K562 (cell line): ENCODE measurements around the gene HOXC5. TPM values are rescaled to one million over a fixed set of nuclear protein-coding genes. Genes with fewer than 3 reads are reported as not detected.

Experiments
- ATAC-seq: fragments of 200-7000 bp; cut with Tn5 transposase; 3 replicates; pipeline ENCODE4 v1.9.1; 2020; ENCODE audit warnings: moderate library complexity
- BruUV-seq: library from RNA; stranded (reverse); fragments of 400-500 nt; replicated peaks from 2 replicates; lab custom pipeline; 2021; lab: Mats Ljungman, UMichigan
- CTCF ChIA-PET: fragments of 300-600 bp; formaldehyde crosslinking; extraction: SDS; loops from one replicate; lab custom pipeline; 2021; ENCODE audit warnings: low intra/inter-chr PET ratio; lab: Yijun Ruan, JAX
- POLR2A ChIA-PET: fragments of 300-600, 350-650 bp; sonication (Branson Sonifier 250); formaldehyde crosslinking; extraction: SDS; loops from one replicate; lab custom pipeline; 2021; ENCODE audit warnings: antibody characterized with exemption, inconsistent platforms; lab: Yijun Ruan, JAX
- DNase-seq, 4 experiments: peaks; one replicate each; pipeline versions ENCODE4 v3.0.0 to v3.0.0-alpha.2; 2011 to 2018; ENCODE audit warnings: low spot score in 3 of 4, mixed read lengths in 3 of 4; ENCODE audit errors: extremely low read depth in 1 of 4
- FAIRE-seq: peaks from 2 replicates; lab custom pipeline; 2011; peaks lifted over from hg19 to GRCh38; lab: Jason Lieb, UNC
- H2AFZ ChIP-seq: 2 replicates; pipeline ENCODE4 v1.6.0; 2011; ENCODE audit warnings: low read depth, low read length, control low read depth, inconsistent platforms
- H3K27ac ChIP-seq: fragments of 200-600 bp; 3 replicates; pipeline ENCODE4 v1.8.0; 2011; ENCODE audit warnings: low read depth, mild to moderate bottlenecking, control low read depth, inconsistent platforms, low read length, moderate library complexity, mixed read lengths; ENCODE audit errors: extremely low read depth
- H3K27me3 ChIP-seq, 2 experiments: fragments of 300-600 bp in 1 of 2; 2 replicates in 1 of 2; 3 replicates in 1 of 2; pipeline versions ENCODE4 v1.6.0 to v1.8.0; 2011; ENCODE audit warnings: inconsistent platforms in 2 of 2, low read length in 2 of 2, mild to moderate bottlenecking in 1 of 2, mixed read lengths in 1 of 2, moderate library complexity in 1 of 2; ENCODE audit not compliant: control insufficient read depth in 2 of 2, insufficient read depth in 2 of 2
- H3K36me3 ChIP-seq: fragments of 300-600 bp; 3 replicates; pipeline ENCODE4 v1.8.0; 2011; ENCODE audit warnings: mild to moderate bottlenecking, low read length, inconsistent platforms; ENCODE audit not compliant: control insufficient read depth, insufficient read depth
- H3K4me1 ChIP-seq, 2 experiments: fragments of 200-600 bp in 1 of 2; replicated peaks in 1 of 2; 2 replicates in 1 of 2; 3 replicates in 1 of 2; pipeline versions ENCODE4 v1.5.1 to v1.8.0; 2011; ENCODE audit warnings: inconsistent platforms in 2 of 2, low read length in 2 of 2, mild to moderate bottlenecking in 1 of 2, mixed read lengths in 1 of 2, moderate library complexity in 1 of 2; ENCODE audit not compliant: control insufficient read depth in 2 of 2, insufficient read depth in 2 of 2
- H3K4me2 ChIP-seq: 2 replicates; pipeline ENCODE4 v1.6.1; 2011; ENCODE audit warnings: low read length, control low read depth, inconsistent platforms, mixed read lengths; ENCODE audit not compliant: insufficient read depth
- H3K4me3 ChIP-seq: fragments of 200-600 bp; sonication (generic), shearing (Covaris generic); 2 replicates; pipeline ENCODE4 v1.5.1; 2016; ENCODE audit warnings: control low read depth, inconsistent platforms
- H3K79me2 ChIP-seq: fragments of 200-600 bp; 3 replicates; pipeline ENCODE4 v1.8.0; 2011; ENCODE audit warnings: low read length, inconsistent platforms; ENCODE audit not compliant: control insufficient read depth, insufficient read depth
- H3K9ac ChIP-seq, 2 experiments: 2 replicates each; pipeline versions ENCODE4 v1.6.0 to v1.6.1; 2011; ENCODE audit warnings: low read depth in 2 of 2, low read length in 2 of 2, control low read depth in 1 of 2, inconsistent platforms in 1 of 2, mild to moderate bottlenecking in 1 of 2, mixed read lengths in 1 of 2; ENCODE audit not compliant: insufficient read depth in 1 of 2
- H3K9me1 ChIP-seq: one replicate; pipeline ENCODE4 v1.6.0; 2011; ENCODE audit warnings: inconsistent platforms, mild to moderate bottlenecking, low read length, moderate library complexity; ENCODE audit not compliant: control insufficient read depth, insufficient read depth
- H3K9me3 ChIP-seq: replicated peaks from 2 replicates; pipeline ENCODE4 v1.5.1; 2011; ENCODE audit warnings: low read depth, low read length, inconsistent platforms; ENCODE audit not compliant: control insufficient read depth, insufficient read depth
- H4K20me1 ChIP-seq: replicated peaks from 2 replicates; pipeline ENCODE4 v1.6.1; 2011; ENCODE audit warnings: low read length, inconsistent platforms, mixed read lengths; ENCODE audit not compliant: control insufficient read depth, insufficient read depth
- ATF1 ChIP-seq, 2 experiments: fragments of 450-650 bp in 1 of 2; IDR thresholded peaks; 2 replicates each; pipeline ENCODE4 v1.6.1; 2016; ENCODE audit warnings: missing compliant biosample characterization in 1 of 2, missing genetic modification characterization in 1 of 2
- GATAD2B ChIP-seq: fragments of 450-650 bp; IDR thresholded peaks from 2 replicates; pipeline ENCODE4 v1.6.1; 2017; ENCODE audit warnings: mild to moderate bottlenecking, borderline replicate concordance
- HBP1 ChIP-seq: fragments of 450-650 bp; formaldehyde crosslinking; IDR thresholded peaks from 2 replicates; pipeline ENCODE4 v1.4.0; 2022; ENCODE audit warnings: missing genetic modification characterization
- KDM4B ChIP-seq, 2 experiments: fragments of 450-650 bp in 1 of 2; sonication (generic) in 1 of 2; IDR thresholded peaks; 2 replicates each; pipeline ENCODE4 v1.6.1; 2016 to 2017; ENCODE audit warnings: borderline replicate concordance in 2 of 2, antibody characterized with exemption in 1 of 2, low read depth in 1 of 2, mild to moderate bottlenecking in 1 of 2
- MEIS2 ChIP-seq: fragments of 450-650 bp; IDR thresholded peaks from 2 replicates; pipeline ENCODE4 v1.6.1; 2014; ENCODE audit warnings: mild to moderate bottlenecking; ENCODE audit not compliant: partially characterized antibody
- NCOR1 ChIP-seq: fragments of 450-650 bp; IDR thresholded peaks from 2 replicates; pipeline ENCODE4 v1.6.1; 2016; ENCODE audit warnings: mild to moderate bottlenecking, moderate library complexity
- NUFIP1 ChIP-seq: fragments of 450-650 bp; IDR thresholded peaks from 2 replicates; pipeline ENCODE4 v1.6.1; 2018; ENCODE audit not compliant: partially characterized antibody
- RBM34 ChIP-seq: fragments of 200-400 bp; formaldehyde crosslinking; IDR thresholded peaks from 2 replicates; pipeline ENCODE4 v1.6.1; 2018; ENCODE audit warnings: low read length, borderline replicate concordance; ENCODE audit not compliant: insufficient read depth
- SMAD3 ChIP-seq: fragments of 450-650 bp; formaldehyde crosslinking; conservative IDR thresholded peaks from 2 replicates; pipeline ENCODE4 v1.4.0; 2020; ENCODE audit warnings: mild to moderate bottlenecking
- UBTF ChIP-seq, 2 experiments: IDR thresholded peaks; 2 replicates each; pipeline ENCODE4 v1.6.1; 2012; ENCODE audit warnings: improper control_type of control experiment in 2 of 2, low read depth in 2 of 2, low read length in 2 of 2, borderline replicate concordance in 1 of 2
- ZNF212 ChIP-seq: fragments of 450-650 bp; formaldehyde crosslinking; IDR thresholded peaks from 2 replicates; pipeline ENCODE4 v1.4.0; 2020; ENCODE audit warnings: mild to moderate bottlenecking
- ZNF785 ChIP-seq: fragments of 250-450 bp; sonication (Bioruptor Pico); IDR thresholded peaks from 2 replicates; pipeline ENCODE4 v1.4.0; 2020; ENCODE audit warnings: mild to moderate bottlenecking
- WGBS: fragments of 100-300 bp; shearing (Covaris generic); methylation state at CpG from one replicate; pipeline ENCODE4 v1.1.6; 2016; ENCODE audit warnings: low coverage, mixed read lengths; ENCODE audit not compliant: insufficient coverage; ENCODE audit errors: missing lambda C conversion rate; 5-methylcytosine and 5-hydroxymethylcytosine counted together
- in situ Hi-C: fragments of 300-500 bp; cut with MboI; formaldehyde crosslinking; loops from 4 replicates; pipeline ENCODE4 v1.15.0; 2018; ENCODE audit warnings: inconsistent platforms, mixed read lengths
- intact Hi-C: fragments of 100-400 bp; cut with micrococcal nuclease; formaldehyde crosslinking; loops from 2 replicates; pipeline ENCODE4 v1.14.2; 2022
- polyA plus RNA-seq, 8 experiments: library from polyadenylated mRNA; depleted of rRNA in 4 of 8; stranded (reverse) in 5 of 8; unstranded in 3 of 8; fragments of >200 nt; fragmentation: Nextera tagmentation in 2 of 8; fragmentation: Illumina TruSeq in 1 of 8; extraction: Ambion mirVana in 2 of 8; extraction: Trizol in 1 of 8; gene quantifications; 2 replicates each; pipeline versions ENCODE4 v1.2.1 to v1.2.3, GENCODE V29; 2011 to 2014; ENCODE audit warnings: inconsistent platforms in 1 of 8, missing spikeins in 1 of 8
- total RNA-seq, 7 experiments: library from RNA; depleted of rRNA in 6 of 7; stranded (reverse); fragments of >200 nt in 6 of 7; fragmentation: Illumina TruSeq in 2 of 7; extraction: Trizol in 2 of 7; gene quantifications; 2 replicates each; pipeline versions ENCODE4 v1.2.1 to v1.2.3, GENCODE V29; 2011 to 2021; ENCODE audit warnings: low replicate concordance in 1 of 7
- TF ChIP-seq, protein P1 (sequence below): fragments of 450-650 bp; IDR thresholded peaks from 2 replicates; pipeline ENCODE4 v1.6.1; 2016; ENCODE audit warnings: borderline replicate concordance
- TF ChIP-seq, protein P2 (sequence below): fragments of 200-800 bp; sonication (Bioruptor generic); IDR thresholded peaks from 2 replicates; pipeline ENCODE4 v1.6.1; 2017; ENCODE audit warnings: missing genetic modification characterization, missing compliant biosample characterization

The HOXC5 gene
- total and polyA plus RNA-seq, 9 of the 15 experiments (the other 6 are each of a cell fraction or from before 2014, with no cell fraction given): 0.10 to 0.44 (median 0.18) TPM; not detected in 4

DNA sequence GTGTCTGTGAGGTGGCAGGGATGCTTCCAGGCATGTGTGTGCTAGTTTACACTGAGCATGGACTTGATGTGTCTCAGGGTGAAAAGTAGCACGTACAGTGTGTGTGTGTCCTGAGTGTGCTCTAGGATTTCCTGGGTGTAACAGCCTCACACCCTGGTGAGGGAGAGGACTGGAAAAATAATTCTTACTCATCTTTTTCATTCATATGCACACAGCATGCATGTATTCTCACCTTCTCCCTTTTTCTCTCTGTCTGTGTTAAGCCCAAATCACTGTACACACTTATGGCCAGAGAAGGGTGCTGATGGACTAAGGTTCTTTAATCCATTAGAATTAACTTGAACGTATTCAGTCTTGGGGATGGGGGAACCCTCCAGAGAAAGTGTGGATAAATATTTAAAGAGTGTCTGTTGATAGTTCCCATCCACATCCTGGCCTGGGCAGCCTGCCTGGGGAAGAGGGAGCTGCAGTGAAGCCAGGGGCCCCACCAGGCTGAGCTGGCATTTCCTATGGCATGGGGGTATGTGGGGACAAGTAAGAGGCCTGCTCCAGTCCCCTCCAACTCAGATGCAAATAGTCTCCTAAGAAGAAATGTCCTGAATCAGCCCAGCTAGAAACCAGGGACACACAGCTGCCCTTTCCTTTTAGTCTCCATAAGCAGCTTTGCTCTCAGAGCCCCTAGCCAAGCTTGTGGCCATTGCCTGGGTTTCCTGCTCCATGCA, 25.2 kb upstream of the HOXC5 start:
- H3K27ac ChIP-seq: no peak overlapping the region
- no peaks in the 10 kb centered on the region for H3K27me3 ChIP-seq
- no peak overlapping the region for H3K4me3 ChIP-seq
- CTCF ChIA-PET: interaction anchor here (1.0 to 3.0 kb wide), 3 partner anchors 194 to 210 kb away, joined by 3 to 42 read pairs (median 30); no protein-coding TSS in a partner anchor
- ATAC-seq: no peak
- WGBS: 49% methylated on average over 2 of the region's 2 CpGs
- no peaks in the 10 kb centered on the region for H3K9me1 ChIP-seq
- BruUV-seq: no TSS peak
- in situ Hi-C loops: no loop called here
- DNase-seq: no peak
- POLR2A ChIA-PET: interaction anchor here (0.6 to 1.6 kb wide), 6 partner anchors 10 to 1823 kb away, joined by 3 to 8 read pairs (median 3); partner anchors contain the start of gene SMUG1
- no peaks in the 10 kb centered on the region for H3K9me3 ChIP-seq
- no peaks in the 10 kb centered on the region for H3K36me3 ChIP-seq
- no peak overlapping the region for H2AFZ ChIP-seq
- H4K20me1 ChIP-seq: no peaks in the 10 kb centered on the region; the same call in 1 of the 2 replicates
- no peaks in the 10 kb centered on the region; the same call in 2 of the 3 replicates for H3K79me2 ChIP-seq
- FAIRE-seq: no peak
- intact Hi-C loops: loop anchor here (2.0 kb wide), 1 partner anchor 25 kb away; the partner anchor contains the start of gene HOXC5
- H3K4me1 ChIP-seq: peaks cover 22 to 41% of the 10 kb centered on the region in 2 experiments
- no peak overlapping the region for H3K9ac ChIP-seq
- no peak overlapping the region for H3K4me2 ChIP-seq
- TF ChIP-seq ZNF212 (CRISPR knock-in tag) (no peak), KDM4B (IDR thresholded peaks at IDR 0.05; ENCODE audit: borderline replicate concordance in 2 of 2, low read depth in 1 of 2) (no peak), NCOR1 (no peak), SMAD3 (no peak), ZNF785 (CRISPR knock-in tag) (no peak), MEIS2 (no peak), ATF1 (CRISPR knock-in tag; IDR thresholded peaks at IDR 0.05) (no peak), ATF1 (tag; IDR thresholded peaks at IDR 0.05) (no peak), UBTF (IDR thresholded peaks at IDR 0.05; ENCODE audit: borderline replicate concordance in 1 of 2, low read depth in 2 of 2, low read length in 2 of 2) (no peak), NUFIP1 (no peak), RBM34 (no peak), GATAD2B (no peak), HBP1 (CRISPR knock-in tag) (no peak)
- TF ChIP-seq, protein P1, sequence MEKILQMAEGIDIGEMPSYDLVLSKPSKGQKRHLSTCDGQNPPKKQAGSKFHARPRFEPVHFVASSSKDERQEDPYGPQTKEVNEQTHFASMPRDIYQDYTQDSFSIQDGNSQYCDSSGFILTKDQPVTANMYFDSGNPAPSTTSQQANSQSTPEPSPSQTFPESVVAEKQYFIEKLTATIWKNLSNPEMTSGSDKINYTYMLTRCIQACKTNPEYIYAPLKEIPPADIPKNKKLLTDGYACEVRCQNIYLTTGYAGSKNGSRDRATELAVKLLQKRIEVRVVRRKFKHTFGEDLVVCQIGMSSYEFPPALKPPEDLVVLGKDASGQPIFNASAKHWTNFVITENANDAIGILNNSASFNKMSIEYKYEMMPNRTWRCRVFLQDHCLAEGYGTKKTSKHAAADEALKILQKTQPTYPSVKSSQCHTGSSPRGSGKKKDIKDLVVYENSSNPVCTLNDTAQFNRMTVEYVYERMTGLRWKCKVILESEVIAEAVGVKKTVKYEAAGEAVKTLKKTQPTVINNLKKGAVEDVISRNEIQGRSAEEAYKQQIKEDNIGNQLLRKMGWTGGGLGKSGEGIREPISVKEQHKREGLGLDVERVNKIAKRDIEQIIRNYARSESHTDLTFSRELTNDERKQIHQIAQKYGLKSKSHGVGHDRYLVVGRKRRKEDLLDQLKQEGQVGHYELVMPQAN: no peak
- TF ChIP-seq, protein P2, sequence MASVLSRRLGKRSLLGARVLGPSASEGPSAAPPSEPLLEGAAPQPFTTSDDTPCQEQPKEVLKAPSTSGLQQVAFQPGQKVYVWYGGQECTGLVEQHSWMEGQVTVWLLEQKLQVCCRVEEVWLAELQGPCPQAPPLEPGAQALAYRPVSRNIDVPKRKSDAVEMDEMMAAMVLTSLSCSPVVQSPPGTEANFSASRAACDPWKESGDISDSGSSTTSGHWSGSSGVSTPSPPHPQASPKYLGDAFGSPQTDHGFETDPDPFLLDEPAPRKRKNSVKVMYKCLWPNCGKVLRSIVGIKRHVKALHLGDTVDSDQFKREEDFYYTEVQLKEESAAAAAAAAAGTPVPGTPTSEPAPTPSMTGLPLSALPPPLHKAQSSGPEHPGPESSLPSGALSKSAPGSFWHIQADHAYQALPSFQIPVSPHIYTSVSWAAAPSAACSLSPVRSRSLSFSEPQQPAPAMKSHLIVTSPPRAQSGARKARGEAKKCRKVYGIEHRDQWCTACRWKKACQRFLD (CRISPR knock-in tag): no peak
